ENCODE data around the gene ESRP2. TPM values are rescaled to one million over a fixed set of nuclear protein-coding genes. Genes with fewer than 3 reads are reported as not detected.
A peak's percentile ranks its signal among the peaks of the same experiment; 100 is the strongest.

ESRP2 gene
- total RNA-seq, 1 experiment from 2014 or later: 0.19 TPM

GRCh38 chr16:68264128-68265077 is 28.5 kb upstream of the ESRP2 start, which contains the start of gene SLC7A6:
SLC7A6 (plus strand) TSS chr16:68264526; CDS start chr16:68274727, 10,201 bp downstream.
- POLR2A ChIA-PET (ENCODE audit: low non-redundant PET): interaction anchor here (0.6 kb wide), 1 partner anchor 639 kb away, joined by 4 read pairs; no protein-coding TSS in a partner anchor
- TF ChIP-seq, protein P1, sequence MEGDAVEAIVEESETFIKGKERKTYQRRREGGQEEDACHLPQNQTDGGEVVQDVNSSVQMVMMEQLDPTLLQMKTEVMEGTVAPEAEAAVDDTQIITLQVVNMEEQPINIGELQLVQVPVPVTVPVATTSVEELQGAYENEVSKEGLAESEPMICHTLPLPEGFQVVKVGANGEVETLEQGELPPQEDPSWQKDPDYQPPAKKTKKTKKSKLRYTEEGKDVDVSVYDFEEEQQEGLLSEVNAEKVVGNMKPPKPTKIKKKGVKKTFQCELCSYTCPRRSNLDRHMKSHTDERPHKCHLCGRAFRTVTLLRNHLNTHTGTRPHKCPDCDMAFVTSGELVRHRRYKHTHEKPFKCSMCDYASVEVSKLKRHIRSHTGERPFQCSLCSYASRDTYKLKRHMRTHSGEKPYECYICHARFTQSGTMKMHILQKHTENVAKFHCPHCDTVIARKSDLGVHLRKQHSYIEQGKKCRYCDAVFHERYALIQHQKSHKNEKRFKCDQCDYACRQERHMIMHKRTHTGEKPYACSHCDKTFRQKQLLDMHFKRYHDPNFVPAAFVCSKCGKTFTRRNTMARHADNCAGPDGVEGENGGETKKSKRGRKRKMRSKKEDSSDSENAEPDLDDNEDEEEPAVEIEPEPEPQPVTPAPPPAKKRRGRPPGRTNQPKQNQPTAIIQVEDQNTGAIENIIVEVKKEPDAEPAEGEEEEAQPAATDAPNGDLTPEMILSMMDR (conservative IDR thresholded peaks at IDR 0.05; ENCODE audit: low read depth, low read length): peak; percentile 79
- no peak for TF ChIP-seq EZH2 (IDR thresholded peaks at IDR 0.05; ENCODE audit: borderline replicate concordance, low read depth, low read length, poor library complexity, severe bottlenecking)
- peaks cover 11% of the 10 kb centered on the region for H3K4me1 ChIP-seq (ENCODE audit: insufficient read depth, low read length, poor library complexity, severe bottlenecking)
- no peaks in the 10 kb centered on the region for H3K36me3 ChIP-seq (ENCODE audit: insufficient read depth, low read length, poor library complexity, severe bottlenecking)
- H3K27ac ChIP-seq (ENCODE audit: low read depth, low read length, poor library complexity, severe bottlenecking): peak within 1 kb of the TSS; percentile 93
- intact Hi-C loops (cut with micrococcal nuclease; ENCODE audit: unreplicated experiment): loop anchor here (2.0 to 10.0 kb wide), 3 partner anchors 48 to 250 kb away; partner anchors contain the start of genes PRMT7 and SLC7A6OS
- peak within 1 kb of the TSS; percentile 89 for H3K4me3 ChIP-seq (ENCODE audit: low read depth, low read length, poor library complexity, severe bottlenecking)
- H3K9me3 ChIP-seq (ENCODE audit: low read depth, low read length, poor library complexity, severe bottlenecking): no peaks in the 10 kb centered on the region
- BruUV-seq (replicated peaks): TSS peak; percentile 30
- CTCF ChIA-PET: interaction anchor here (0.6 to 2.1 kb wide), 10 partner anchors 15 to 243 kb away, joined by 3 to 7 read pairs (median 4); partner anchors contain the start of genes NFATC3, PRMT7 and SLC7A6OS
- no peaks in the 10 kb centered on the region for H3K27me3 ChIP-seq (replicated peaks; ENCODE audit: insufficient read depth, low read depth, low read length, poor library complexity)
- DNase-seq (ENCODE audit: low spot score): peak; percentile 82

DNA sequence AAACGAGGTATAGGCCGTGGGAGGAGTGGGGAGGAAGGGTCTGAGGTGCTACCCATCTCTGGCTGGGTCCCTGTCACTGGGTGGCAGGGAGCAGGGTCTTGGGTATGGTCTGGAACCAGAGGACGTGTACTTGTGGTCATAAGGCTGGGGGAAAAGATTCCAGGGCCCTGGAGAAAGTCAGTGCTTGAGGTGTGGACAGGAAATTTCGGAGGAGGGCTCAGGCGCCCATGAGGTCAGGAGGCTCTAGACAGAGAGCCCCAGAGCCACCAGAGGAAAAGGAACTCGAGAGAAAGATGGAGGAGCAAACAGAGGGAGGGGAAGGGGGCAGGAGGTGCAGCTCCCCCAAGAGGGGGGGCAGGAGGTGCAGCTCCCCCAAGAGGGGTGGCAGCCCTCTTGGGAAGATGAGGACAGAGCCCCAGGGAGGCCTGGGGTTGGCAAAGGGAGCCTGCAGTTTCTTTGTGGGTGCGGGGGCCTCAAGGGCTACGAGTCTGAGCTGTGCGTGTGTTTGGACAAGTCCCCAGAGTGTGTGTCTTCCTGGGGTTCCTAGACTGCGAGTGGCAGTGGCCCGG is 27.7 kb upstream of the ESRP2 start:
- no peaks in the 10 kb centered on the region for H3K9me3 ChIP-seq (ENCODE audit: low read depth, low read length, poor library complexity, severe bottlenecking)
- H3K36me3 ChIP-seq (ENCODE audit: insufficient read depth, low read length, poor library complexity, severe bottlenecking): no peaks in the 10 kb centered on the region
- no peak for DNase-seq (ENCODE audit: low spot score)
- H3K27me3 ChIP-seq (replicated peaks; ENCODE audit: insufficient read depth, low read depth, low read length, poor library complexity): no peaks in the 10 kb centered on the region
- H3K27ac ChIP-seq (ENCODE audit: low read depth, low read length, poor library complexity, severe bottlenecking): peak overlapping the region; percentile 93
- CTCF ChIA-PET: interaction anchor here (0.6 to 2.1 kb wide), 10 partner anchors 14 to 223 kb away, joined by 3 to 7 read pairs (median 4); partner anchors contain the start of genes NFATC3, PRMT7 and SLC7A6OS
- H3K4me3 ChIP-seq (ENCODE audit: low read depth, low read length, poor library complexity, severe bottlenecking): peak overlapping the region; percentile 89
- BruUV-seq (replicated peaks): no TSS peak
- peaks cover 11% of the 10 kb centered on the region for H3K4me1 ChIP-seq (ENCODE audit: insufficient read depth, low read length, poor library complexity, severe bottlenecking)
- intact Hi-C loops (cut with micrococcal nuclease; ENCODE audit: unreplicated experiment): loop anchor here (2.0 to 10.0 kb wide), 3 partner anchors 49 to 251 kb away; partner anchors contain the start of genes PRMT7 and SLC7A6OS
- POLR2A ChIA-PET (ENCODE audit: low non-redundant PET): no interaction called here
- TF ChIP-seq, protein P1 (conservative IDR thresholded peaks at IDR 0.05; ENCODE audit: low read depth, low read length): no peak
- TF ChIP-seq EZH2 (IDR thresholded peaks at IDR 0.05; ENCODE audit: borderline replicate concordance, low read depth, low read length, poor library complexity, severe bottlenecking): no peak

GRCh38 chr16:68259007-68259825 is 23.3 kb upstream of the ESRP2 start:
- POLR2A ChIA-PET (ENCODE audit: low non-redundant PET): no interaction called here
- Histone ChIP-seq H3K27ac (ENCODE audit: low read depth, low read length, poor library complexity, severe bottlenecking) (no peak overlapping the region), H3K4me3 (ENCODE audit: low read depth, low read length, poor library complexity, severe bottlenecking) (no peak overlapping the region), H3K4me1 (ENCODE audit: insufficient read depth, low read length, poor library complexity, severe bottlenecking) (no peaks in the 10 kb centered on the region), H3K27me3 (replicated peaks; ENCODE audit: insufficient read depth, low read depth, low read length, poor library complexity) (no peaks in the 10 kb centered on the region), H3K9me3 (ENCODE audit: low read depth, low read length, poor library complexity, severe bottlenecking) (no peaks in the 10 kb centered on the region), H3K36me3 (ENCODE audit: insufficient read depth, low read length, poor library complexity, severe bottlenecking) (no peaks in the 10 kb centered on the region)
- intact Hi-C loops (cut with micrococcal nuclease; ENCODE audit: unreplicated experiment): no loop called here
- CTCF ChIA-PET: no interaction called here
- no peak for DNase-seq (ENCODE audit: low spot score)
- TF ChIP-seq EZH2 (IDR thresholded peaks at IDR 0.05; ENCODE audit: borderline replicate concordance, low read depth, low read length, poor library complexity, severe bottlenecking): no peak
- TF ChIP-seq, protein P1 (conservative IDR thresholded peaks at IDR 0.05; ENCODE audit: low read depth, low read length): no peak
- BruUV-seq (replicated peaks): no TSS peak

All from A673 (cell line).